Stromal cell of bone marrow (primary cell): ENCODE results near the gene NDP.
A peak's percentile ranks its signal among the peaks of the same experiment; 100 is the strongest.
"Not testable (repeated sequence)": the region's sequence is repeated elsewhere in the genome, so short reads cannot be mapped to it uniquely, and the experiment has no call there.

Experiments used
- DNase-seq: peaks from one replicate; pipeline ENCODE4 v3.0.0-alpha.2; 2012; ENCODE audit warnings: low read depth

NDP gene

GRCh38 chrX:43970528-43970927 lies 2.7 kb downstream of the NDP start:
- no peak for DNase-seq

- no peak for DNase-seq
These were observed 3.4 kb downstream of the NDP start for GRCh38 chrX:43969504-43970501.

- DNase-seq, result no peak
These were observed 4.8 kb downstream of the NDP start for GRCh38 chrX:43968359-43968781.

DNA sequence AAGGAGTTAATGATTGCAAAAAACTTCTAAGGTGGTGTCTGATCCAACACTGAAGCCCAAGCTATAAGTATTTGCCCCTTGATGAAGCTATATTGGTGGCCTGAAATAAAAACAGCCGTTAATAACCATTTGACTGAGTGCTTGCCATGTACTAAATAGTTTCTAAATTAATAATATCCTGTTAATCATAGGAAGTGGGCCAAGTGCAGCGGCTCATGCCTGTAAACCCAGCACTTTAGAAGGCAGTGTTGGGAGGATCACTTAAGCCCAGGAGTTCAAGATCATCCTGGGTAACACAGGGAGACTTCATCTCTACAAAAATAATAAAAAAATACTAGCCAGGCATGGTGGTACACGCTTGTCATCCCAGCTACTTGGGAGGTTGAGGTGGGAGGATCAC lies 8.3 kb downstream of the NDP start:
- no peak for DNase-seq

DNA sequence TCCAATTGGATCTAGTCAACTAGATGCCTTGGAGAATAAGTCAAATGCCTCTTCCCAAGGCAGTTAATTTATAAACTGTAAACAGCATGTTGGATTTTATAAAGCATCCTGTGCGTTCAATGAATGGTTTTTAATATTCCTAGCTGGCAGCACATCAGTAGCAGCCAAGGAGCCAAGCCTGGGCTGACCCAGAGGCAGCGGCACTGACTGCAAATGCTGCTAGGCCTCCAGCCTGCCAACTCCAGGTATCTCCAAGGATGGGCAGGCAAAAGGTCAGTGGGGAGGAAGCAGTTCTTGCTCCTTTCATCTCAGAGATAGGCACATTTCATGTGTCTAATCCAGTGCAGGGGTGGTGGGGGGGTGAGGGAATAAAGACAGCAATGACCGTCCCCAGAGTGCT lies 9.5 kb downstream of the NDP start:
- no peak for DNase-seq

DNA sequence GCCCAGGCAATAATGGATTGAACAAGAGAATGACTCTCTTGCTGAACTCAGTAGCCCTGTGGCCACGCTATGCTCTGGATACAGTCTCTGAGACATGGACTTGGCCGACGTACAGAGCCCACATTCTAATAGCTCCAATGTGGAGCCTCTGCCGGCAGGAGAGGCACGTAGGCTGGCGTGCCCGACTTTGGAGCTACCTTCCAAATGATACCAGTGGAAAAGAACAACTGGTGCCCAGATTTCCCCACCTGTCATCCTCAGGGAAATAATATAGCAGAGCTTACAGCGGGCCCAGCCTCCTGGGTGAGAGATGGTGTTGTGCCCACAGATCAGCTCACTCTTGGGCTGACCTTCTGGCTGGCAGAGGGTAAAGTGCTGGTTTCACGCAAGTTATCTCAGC lies 10.6 kb downstream of the NDP start:
- DNase-seq, result no peak

DNA sequence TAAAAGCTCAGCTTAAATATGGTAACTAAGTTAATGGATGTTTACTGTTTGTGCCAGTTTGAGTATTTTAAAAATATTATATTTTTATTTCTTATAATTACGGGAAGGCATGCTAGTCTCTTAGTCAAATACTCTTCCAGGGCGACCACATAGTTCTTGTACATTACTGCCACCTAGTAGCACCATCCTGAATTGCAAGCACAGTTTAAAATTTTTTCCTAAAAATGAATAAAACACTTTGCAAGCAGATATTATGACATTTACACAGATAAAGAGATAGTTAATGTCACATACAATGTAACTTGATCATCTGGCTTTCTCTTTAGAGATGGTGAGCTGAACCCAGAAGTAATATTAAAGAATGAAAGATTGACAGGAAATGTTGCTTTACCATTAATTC lies 11.5 kb downstream of the NDP start:
- DNase-seq, result no peak

DNA sequence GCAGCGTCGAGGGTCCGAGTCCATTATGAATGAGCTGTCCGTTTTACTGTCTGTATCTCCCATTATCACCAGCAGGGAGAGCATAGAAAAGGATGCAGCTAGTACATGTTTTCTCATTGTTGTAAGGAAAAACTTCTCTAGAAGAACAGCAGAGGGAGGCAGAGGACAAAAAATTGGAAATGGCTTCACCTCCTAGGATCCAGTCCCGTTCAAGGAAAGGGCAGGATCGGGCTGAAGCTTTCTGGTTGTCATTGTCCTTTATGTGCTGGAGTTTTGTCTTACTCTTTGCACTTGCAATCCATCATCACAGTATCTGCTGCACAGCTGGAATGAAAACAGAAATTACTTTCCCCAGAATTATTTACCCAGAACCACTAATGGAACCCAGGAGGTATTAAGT lies 14.7 kb downstream of the NDP start:
- DNase-seq, result peak; percentile 72

- no peak for DNase-seq
These were observed 17.2 kb downstream of the NDP start for GRCh38 chrX:43956034-43956433.

DNA sequence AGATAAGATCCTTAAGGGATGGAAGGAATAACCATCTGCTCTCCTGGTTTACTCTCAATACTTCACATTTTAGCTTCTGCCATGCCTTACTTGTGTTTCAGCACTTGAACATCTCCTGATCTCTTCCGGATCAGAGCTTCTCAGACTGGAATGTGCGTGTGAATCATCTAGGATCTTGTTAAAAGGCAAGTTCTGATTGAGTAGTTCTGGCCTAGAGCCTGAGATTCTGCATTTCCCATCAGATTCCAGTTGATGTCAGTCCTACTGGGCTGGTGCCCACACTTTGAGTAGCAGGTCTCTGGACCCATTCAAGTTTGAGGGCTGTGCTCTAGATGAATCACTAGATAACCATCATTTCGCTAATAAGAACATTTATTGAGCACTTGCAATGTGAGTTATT lies 20.0 kb downstream of the NDP start:
- no peak for DNase-seq

DNA sequence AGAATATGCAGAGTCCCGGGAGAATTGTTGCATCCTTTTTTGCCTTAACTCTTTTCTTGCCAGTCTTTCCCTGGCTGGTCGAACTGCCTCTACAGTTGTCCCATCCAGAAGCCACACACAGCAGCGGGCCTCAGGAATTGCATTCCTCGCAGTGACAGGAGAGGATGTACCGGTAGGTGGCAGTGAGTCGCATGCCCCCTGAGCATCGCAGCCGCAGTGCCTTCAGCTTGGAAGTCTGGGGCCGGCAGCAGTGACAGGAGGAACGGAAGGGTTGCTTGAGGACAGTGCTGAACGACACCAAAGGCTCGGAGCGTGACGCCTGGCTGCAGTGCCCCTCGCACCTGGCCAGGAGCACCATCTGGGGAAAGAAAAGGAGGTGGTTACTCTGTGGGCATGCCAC lies 23.5 kb downstream of the NDP start:
- no peak for DNase-seq

- DNase-seq, result peak; percentile 42
These were observed 32.2 kb downstream of the NDP start for GRCh38 chrX:43940816-43941474.

GRCh38 chrX:43939187-43939926 lies 33.8 kb downstream of the NDP start:
- DNase-seq, result peak; percentile 7

DNA sequence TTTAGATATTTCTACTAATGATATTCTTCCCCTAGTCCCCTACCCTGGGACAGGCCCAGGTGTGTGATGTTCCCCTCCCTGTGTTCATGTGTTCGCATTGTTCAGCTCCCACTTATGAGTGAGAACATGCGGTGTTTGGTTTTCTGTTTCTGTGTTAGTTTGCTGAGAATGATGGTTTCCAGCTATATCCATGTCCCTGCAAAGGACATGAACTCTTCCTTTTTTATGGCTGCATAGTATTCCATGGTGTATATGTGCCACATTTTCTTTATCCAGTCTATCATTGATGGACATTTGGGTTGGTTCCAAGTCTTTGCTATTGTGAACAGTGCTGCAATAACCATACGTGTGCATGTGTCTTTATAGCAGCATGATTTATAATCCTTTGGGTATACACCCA lies 51.2 kb downstream of the NDP start:
- DNase-seq, result not testable (repeated sequence)

GRCh38 chrX:43910772-43911171 lies 62.4 kb downstream of the NDP start:
- DNase-seq, result not testable (repeated sequence)

DNA sequence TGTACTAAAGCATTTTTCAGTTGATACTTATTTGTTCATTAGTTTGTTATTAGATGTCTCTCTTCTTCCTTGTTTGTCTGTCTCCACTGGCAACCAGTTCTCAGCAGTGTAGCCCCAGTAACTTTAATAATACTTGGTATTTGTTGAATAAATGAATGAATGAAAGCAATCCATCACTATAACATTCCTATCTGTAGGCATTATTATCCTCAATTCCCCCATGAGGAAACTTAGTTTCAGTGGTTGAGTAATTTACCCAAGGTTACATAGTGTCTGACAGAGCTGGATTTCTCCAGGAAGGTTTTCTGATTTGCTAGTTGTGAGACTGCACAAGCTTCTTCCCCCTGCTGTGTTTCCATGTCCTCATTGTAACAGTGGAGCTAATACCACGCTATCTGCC lies 63.2 kb downstream of the NDP start:
- DNase-seq, result no peak

DNA sequence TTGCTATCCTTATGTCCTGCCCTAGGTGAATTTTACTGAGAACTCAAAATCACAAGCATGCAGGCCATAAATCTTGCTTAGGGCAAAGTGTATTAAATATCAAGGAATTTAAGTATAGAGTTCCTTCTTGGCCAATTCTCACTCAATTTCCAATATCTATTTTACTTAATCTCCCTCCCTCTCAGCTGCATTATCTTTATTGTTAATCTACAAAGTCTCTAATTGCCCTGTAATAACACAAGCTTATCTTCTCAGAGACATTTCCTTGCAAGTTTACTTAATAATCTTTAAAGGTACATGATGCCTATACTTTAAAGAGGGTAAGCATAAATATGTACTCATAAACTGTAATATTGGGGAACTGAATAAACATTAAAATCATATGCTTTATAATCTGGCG lies 64.0 kb downstream of the NDP start:
- DNase-seq, result no peak

DNA sequence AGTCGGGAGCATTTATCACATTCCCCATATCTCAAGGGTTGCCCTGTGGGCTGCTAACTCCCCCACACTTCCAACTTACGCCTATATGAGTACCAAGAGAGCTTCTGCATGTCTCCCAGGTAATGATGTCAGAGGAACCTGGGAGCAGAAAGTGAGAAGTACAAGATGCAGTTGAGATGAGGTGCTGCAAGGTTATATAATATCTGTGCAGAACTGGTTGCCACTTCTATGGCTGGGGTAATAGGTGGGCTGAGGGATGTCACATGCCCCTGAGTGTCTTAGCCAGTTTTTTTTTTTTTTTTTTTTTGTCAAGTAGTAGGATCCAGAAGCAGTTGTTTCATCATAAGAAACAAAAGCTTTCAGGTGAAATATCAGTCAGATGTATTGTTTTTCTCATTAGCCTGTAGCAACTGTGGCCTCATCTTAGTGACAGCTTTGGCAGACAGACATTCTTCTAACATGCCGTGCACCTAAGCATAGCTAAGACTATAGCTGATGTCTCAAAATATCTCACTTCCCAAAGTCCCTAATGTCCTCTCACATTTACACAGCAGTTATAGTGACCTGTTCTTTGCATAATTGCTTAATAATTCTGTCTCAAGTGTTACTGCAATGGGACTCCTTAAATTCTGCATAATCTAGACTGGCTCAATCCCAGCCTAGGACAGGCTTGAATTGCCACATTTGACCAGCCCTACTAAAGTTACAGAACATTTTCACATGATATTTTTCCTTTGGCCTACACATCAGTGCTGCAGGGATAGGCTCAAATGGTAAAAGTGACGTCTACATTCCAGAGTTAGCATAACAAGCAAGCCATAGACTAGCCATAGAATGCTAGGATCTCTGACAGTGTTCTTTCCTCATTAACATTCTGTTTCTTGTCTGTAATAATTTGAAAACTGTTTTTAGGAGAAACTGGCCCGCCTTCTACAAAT lies 73.0 kb downstream of the NDP start:
- DNase-seq, result no peak
